Smooth muscle cell (in vitro differentiated cells): ENCODE data around the gene ZBP1. TPM values are rescaled to one million over a fixed set of nuclear protein-coding genes. Genes with fewer than 3 reads are reported as not detected.

Experiments used
- DNase-seq: peaks from one replicate; lab custom pipeline; 2025; ENCODE audit not compliant: unreplicated experiment; lab: John Stamatoyannopoulos, UW
- H2AFZ ChIP-seq: fragments of 200-600 bp; sonication (generic); 2 replicates; pipeline ENCODE4 v1.6.0; 2016; ENCODE audit warnings: antibody characterized with exemption, low read depth, mild to moderate bottlenecking
- H3F3A ChIP-seq: fragments of 200-600 bp; sonication (generic); 2 replicates; pipeline ENCODE4 v1.6.0; 2017; ENCODE audit warnings: antibody characterized with exemption, low read depth
- H3K27ac ChIP-seq: fragments of 200-600 bp; sonication (generic); 2 replicates; pipeline ENCODE4 v1.5.1; 2016; ENCODE audit warnings: low read depth, mild to moderate bottlenecking
- H3K27me3 ChIP-seq: fragments of 200-600 bp; sonication (generic); 2 replicates; pipeline ENCODE4 v1.6.1; 2016; ENCODE audit warnings: low read depth, mild to moderate bottlenecking
- H3K36me3 ChIP-seq: fragments of 200-600 bp; sonication (generic); 2 replicates; pipeline ENCODE4 v1.5.1; 2016; ENCODE audit warnings: low read depth
- H3K4me1 ChIP-seq: fragments of 200-600 bp; sonication (generic); 2 replicates; pipeline ENCODE4 v1.5.1; 2016; ENCODE audit warnings: low read depth
- H3K4me2 ChIP-seq: fragments of 200-600 bp; sonication (generic); 2 replicates; pipeline ENCODE4 v1.6.0; 2016; ENCODE audit warnings: mild to moderate bottlenecking
- H3K4me3 ChIP-seq: fragments of 200-600 bp; sonication (generic); 2 replicates; pipeline ENCODE4 v1.5.1; 2016; ENCODE audit warnings: mild to moderate bottlenecking
- H3K79me2 ChIP-seq: fragments of 200-600 bp; sonication (generic); 2 replicates; pipeline ENCODE4 v1.6.0; 2016; ENCODE audit warnings: low read depth, mild to moderate bottlenecking
- H3K9ac ChIP-seq: fragments of 200-600 bp; sonication (generic); 2 replicates; pipeline ENCODE4 v1.6.0; 2016; ENCODE audit warnings: low read depth
- H3K9me3 ChIP-seq: fragments of 200-600 bp; sonication (generic); replicated peaks from 2 replicates; pipeline ENCODE4 v1.5.1; 2016; ENCODE audit warnings: low read depth
- H4K20me1 ChIP-seq: fragments of 200-600 bp; sonication (generic); 2 replicates; pipeline ENCODE4 v1.6.0; 2016; ENCODE audit warnings: low read depth
- WGBS: methylation state at CpG from one replicate; pipeline ENCODE4 v1.1.7; 2016; ENCODE audit warnings: low lambda C conversion rate; 5-methylcytosine and 5-hydroxymethylcytosine counted together
- polyA plus RNA-seq: library from polyadenylated mRNA; unstranded; fragments of >200 nt; fragmentation: Nextera tagmentation; extraction: Ambion mirVana; gene quantifications from 2 replicates; pipeline ENCODE4 v1.2.1, GENCODE V29; 2016
- total RNA-seq: library from RNA; depleted of rRNA; stranded (reverse); fragments of >200 nt; gene quantifications from 2 replicates; pipeline ENCODE4 v1.2.3, GENCODE V29; 2014
- TF ChIP-seq, protein P1 (sequence below): fragments of 200-600 bp; sonication (generic); IDR thresholded peaks from 2 replicates; pipeline ENCODE4 v1.5.1; 2017; ENCODE audit warnings: borderline replicate concordance, mild to moderate bottlenecking, antibody characterized with exemption; ENCODE audit not compliant: insufficient read depth, poor library complexity, severe bottlenecking

Gene ZBP1
- total and polyA plus RNA-seq, 2 experiments from 2014 or later = not detected

DNA sequence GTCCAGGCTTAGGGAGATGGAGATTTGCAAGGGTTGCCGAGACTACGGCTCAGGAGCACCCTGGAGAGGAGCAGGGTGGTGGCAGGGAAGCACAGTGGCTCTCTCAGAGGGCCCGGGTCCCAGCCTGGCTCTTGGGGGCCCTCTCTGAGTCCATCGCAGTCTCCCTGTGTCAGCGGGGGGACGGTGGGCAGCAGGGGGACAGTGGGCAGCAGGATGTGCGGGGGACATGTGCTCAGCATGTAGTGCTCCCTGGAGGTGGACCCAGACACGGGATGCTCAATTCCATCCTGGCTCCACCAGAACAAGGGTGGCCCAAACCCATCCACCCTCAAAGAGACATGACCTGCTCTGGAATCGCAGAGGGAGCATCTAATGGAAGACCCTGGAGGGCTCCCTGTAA, 43.0 kb upstream of the ZBP1 start:
- TF ChIP-seq, protein P1, sequence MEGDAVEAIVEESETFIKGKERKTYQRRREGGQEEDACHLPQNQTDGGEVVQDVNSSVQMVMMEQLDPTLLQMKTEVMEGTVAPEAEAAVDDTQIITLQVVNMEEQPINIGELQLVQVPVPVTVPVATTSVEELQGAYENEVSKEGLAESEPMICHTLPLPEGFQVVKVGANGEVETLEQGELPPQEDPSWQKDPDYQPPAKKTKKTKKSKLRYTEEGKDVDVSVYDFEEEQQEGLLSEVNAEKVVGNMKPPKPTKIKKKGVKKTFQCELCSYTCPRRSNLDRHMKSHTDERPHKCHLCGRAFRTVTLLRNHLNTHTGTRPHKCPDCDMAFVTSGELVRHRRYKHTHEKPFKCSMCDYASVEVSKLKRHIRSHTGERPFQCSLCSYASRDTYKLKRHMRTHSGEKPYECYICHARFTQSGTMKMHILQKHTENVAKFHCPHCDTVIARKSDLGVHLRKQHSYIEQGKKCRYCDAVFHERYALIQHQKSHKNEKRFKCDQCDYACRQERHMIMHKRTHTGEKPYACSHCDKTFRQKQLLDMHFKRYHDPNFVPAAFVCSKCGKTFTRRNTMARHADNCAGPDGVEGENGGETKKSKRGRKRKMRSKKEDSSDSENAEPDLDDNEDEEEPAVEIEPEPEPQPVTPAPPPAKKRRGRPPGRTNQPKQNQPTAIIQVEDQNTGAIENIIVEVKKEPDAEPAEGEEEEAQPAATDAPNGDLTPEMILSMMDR = no peak
- H2AFZ ChIP-seq = no peak overlapping the region
- WGBS = 98% methylated on average over 5 of the region's 9 CpGs
- peaks cover 100% of the 10 kb centered on the region for H4K20me1 ChIP-seq
- H3K27me3 ChIP-seq = no peaks in the 10 kb centered on the region
- no peak overlapping the region for H3K4me3 ChIP-seq
- DNase-seq = no peak
- H3K4me2 ChIP-seq = no peak overlapping the region
- no peaks in the 10 kb centered on the region for H3F3A ChIP-seq
- peaks cover 87% of the 10 kb centered on the region for H3K79me2 ChIP-seq
- H3K9me3 ChIP-seq = no peaks in the 10 kb centered on the region
- no peaks in the 10 kb centered on the region for H3K4me1 ChIP-seq
- no peak overlapping the region for H3K9ac ChIP-seq
- H3K36me3 ChIP-seq = no peaks in the 10 kb centered on the region
- H3K27ac ChIP-seq = no peak overlapping the region

DNA sequence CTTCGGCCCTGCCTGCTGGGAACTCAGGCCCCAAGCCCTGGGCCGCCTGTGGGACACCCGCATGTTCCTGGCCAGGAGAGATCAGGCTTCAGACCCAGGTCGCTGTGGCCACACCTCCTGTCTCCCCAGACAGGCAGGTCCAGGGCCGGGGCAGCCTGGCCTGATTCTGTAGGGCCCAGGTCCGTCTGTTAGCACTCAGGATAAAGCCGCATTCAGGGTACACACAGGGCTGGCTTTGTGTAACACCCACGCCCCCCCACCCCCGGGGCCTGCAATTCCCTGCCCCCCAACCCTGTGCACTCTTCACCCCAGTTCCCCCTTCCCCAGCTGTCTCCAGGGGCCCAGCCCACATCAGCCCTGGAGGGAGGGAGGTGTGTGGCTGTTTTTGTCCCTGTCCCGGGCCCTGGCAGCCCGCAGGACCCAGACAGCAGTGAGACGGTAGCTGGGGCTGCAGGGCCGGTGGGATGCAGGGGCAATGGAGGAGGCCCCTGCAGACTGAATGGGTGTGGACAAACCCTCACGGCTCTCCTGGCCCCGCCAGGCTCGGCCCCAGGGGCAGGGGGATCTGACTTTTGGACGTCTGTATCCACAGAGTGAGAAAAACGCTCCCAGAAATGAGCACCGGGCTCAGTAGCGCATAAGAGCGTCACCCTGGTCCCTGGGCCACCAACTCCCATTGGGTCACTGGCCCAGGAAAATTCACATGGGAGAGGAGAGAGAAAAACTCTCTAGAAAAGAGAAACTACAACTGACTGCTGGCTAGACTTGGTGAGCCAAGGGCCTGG, 42.4 kb upstream of the ZBP1 start:
- Histone ChIP-seq H3K27me3 (no peaks in the 10 kb centered on the region), H3K36me3 (no peaks in the 10 kb centered on the region), H3K9ac (no peak overlapping the region), H3K79me2 (peaks cover 81% of the 10 kb centered on the region), H4K20me1 (peaks cover 100% of the 10 kb centered on the region), H3K27ac (no peak overlapping the region), H3K4me1 (no peaks in the 10 kb centered on the region), H3F3A (no peaks in the 10 kb centered on the region), H3K4me2 (no peak overlapping the region), H3K9me3 (no peaks in the 10 kb centered on the region), H3K4me3 (no peak overlapping the region), H2AFZ (no peak overlapping the region)
- TF ChIP-seq, protein P1 = no peak
- DNase-seq = no peak
- 89% methylated on average over 17 of the region's 21 CpGs for WGBS

DNA sequence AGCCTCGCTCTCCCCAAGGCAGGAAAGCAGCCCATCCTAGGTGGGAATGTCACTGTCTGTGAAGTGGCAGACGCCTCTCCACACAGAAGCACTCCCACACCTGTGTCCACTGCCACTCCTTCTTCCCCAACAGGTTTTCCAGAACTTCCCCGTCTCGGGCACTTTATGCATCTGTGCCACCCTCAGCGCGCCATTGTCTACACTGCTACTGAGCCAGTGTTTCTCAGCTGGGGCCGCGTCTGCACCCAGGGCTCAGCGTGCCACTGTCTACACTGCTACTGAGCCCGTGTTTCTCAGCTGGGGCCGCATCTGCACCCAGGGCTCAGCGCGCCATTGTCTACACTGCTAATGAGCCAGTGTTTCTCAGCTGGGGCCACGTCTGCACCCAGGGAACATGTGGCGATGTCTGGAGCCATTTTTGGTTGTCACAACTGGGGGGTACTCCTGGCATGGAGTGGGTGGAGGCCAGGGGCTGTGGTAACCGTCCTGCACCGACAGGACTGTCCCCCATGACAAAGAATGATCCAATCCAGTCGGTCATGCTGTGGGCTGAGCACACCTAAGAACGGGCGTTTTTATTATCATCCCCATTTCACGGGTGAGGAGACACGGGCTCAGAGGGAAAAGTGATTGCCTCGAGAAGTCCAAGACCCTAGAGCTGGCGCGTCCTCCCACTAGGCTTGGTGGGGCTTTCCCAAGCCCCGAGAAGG, 41.7 kb upstream of the ZBP1 start:
- DNase-seq = no peak
- Histone ChIP-seq H3K79me2 (peaks cover 74% of the 10 kb centered on the region), H3K4me1 (no peaks in the 10 kb centered on the region), H3F3A (no peaks in the 10 kb centered on the region), H2AFZ (no peak overlapping the region), H3K27ac (no peak overlapping the region), H3K4me2 (no peak overlapping the region), H3K27me3 (no peaks in the 10 kb centered on the region), H3K36me3 (no peaks in the 10 kb centered on the region), H4K20me1 (peaks cover 100% of the 10 kb centered on the region), H3K4me3 (no peak overlapping the region), H3K9me3 (no peaks in the 10 kb centered on the region), H3K9ac (no peak overlapping the region)
- WGBS = 89% methylated on average over 26 of the region's 26 CpGs
- TF ChIP-seq, protein P1 = no peak
